K562 (cell line): ENCODE measurements around the gene TAF4. TPM values are rescaled to one million over a fixed set of nuclear protein-coding genes. Genes with fewer than 3 reads are reported as not detected.

Experiments
- ATAC-seq: fragments of 200-7000 bp; cut with Tn5 transposase; 3 replicates; pipeline ENCODE4 v1.9.1; 2020; ENCODE audit warnings: moderate library complexity
- BruUV-seq: library from RNA; stranded (reverse); fragments of 400-500 nt; replicated peaks from 2 replicates; lab custom pipeline; 2021; lab: Mats Ljungman, UMichigan
- CTCF ChIA-PET: fragments of 300-600 bp; formaldehyde crosslinking; extraction: SDS; loops from one replicate; lab custom pipeline; 2021; ENCODE audit warnings: low intra/inter-chr PET ratio; lab: Yijun Ruan, JAX
- POLR2A ChIA-PET: fragments of 300-600, 350-650 bp; sonication (Branson Sonifier 250); formaldehyde crosslinking; extraction: SDS; loops from one replicate; lab custom pipeline; 2021; ENCODE audit warnings: antibody characterized with exemption, inconsistent platforms; lab: Yijun Ruan, JAX
- DNase-seq, 4 experiments: peaks; one replicate each; pipeline versions ENCODE4 v3.0.0 to v3.0.0-alpha.2; 2011 to 2018; ENCODE audit warnings: low spot score in 3 of 4, mixed read lengths in 3 of 4; ENCODE audit errors: extremely low read depth in 1 of 4
- FAIRE-seq: peaks from 2 replicates; lab custom pipeline; 2011; peaks lifted over from hg19 to GRCh38; lab: Jason Lieb, UNC
- H2AFZ ChIP-seq: 2 replicates; pipeline ENCODE4 v1.6.0; 2011; ENCODE audit warnings: low read depth, low read length, control low read depth, inconsistent platforms
- H3K27ac ChIP-seq: fragments of 200-600 bp; 3 replicates; pipeline ENCODE4 v1.8.0; 2011; ENCODE audit warnings: low read depth, mild to moderate bottlenecking, control low read depth, inconsistent platforms, low read length, moderate library complexity, mixed read lengths; ENCODE audit errors: extremely low read depth
- H3K27me3 ChIP-seq, 2 experiments: fragments of 300-600 bp in 1 of 2; 2 replicates in 1 of 2; 3 replicates in 1 of 2; pipeline versions ENCODE4 v1.6.0 to v1.8.0; 2011; ENCODE audit warnings: inconsistent platforms in 2 of 2, low read length in 2 of 2, mild to moderate bottlenecking in 1 of 2, mixed read lengths in 1 of 2, moderate library complexity in 1 of 2; ENCODE audit not compliant: control insufficient read depth in 2 of 2, insufficient read depth in 2 of 2
- H3K36me3 ChIP-seq: fragments of 300-600 bp; 3 replicates; pipeline ENCODE4 v1.8.0; 2011; ENCODE audit warnings: mild to moderate bottlenecking, low read length, inconsistent platforms; ENCODE audit not compliant: control insufficient read depth, insufficient read depth
- H3K4me1 ChIP-seq, 2 experiments: fragments of 200-600 bp in 1 of 2; replicated peaks in 1 of 2; 2 replicates in 1 of 2; 3 replicates in 1 of 2; pipeline versions ENCODE4 v1.5.1 to v1.8.0; 2011; ENCODE audit warnings: inconsistent platforms in 2 of 2, low read length in 2 of 2, mild to moderate bottlenecking in 1 of 2, mixed read lengths in 1 of 2, moderate library complexity in 1 of 2; ENCODE audit not compliant: control insufficient read depth in 2 of 2, insufficient read depth in 2 of 2
- H3K4me2 ChIP-seq: 2 replicates; pipeline ENCODE4 v1.6.1; 2011; ENCODE audit warnings: low read length, control low read depth, inconsistent platforms, mixed read lengths; ENCODE audit not compliant: insufficient read depth
- H3K4me3 ChIP-seq: fragments of 200-600 bp; sonication (generic), shearing (Covaris generic); 2 replicates; pipeline ENCODE4 v1.5.1; 2016; ENCODE audit warnings: control low read depth, inconsistent platforms
- H3K79me2 ChIP-seq: fragments of 200-600 bp; 3 replicates; pipeline ENCODE4 v1.8.0; 2011; ENCODE audit warnings: low read length, inconsistent platforms; ENCODE audit not compliant: control insufficient read depth, insufficient read depth
- H3K9ac ChIP-seq, 2 experiments: 2 replicates each; pipeline versions ENCODE4 v1.6.0 to v1.6.1; 2011; ENCODE audit warnings: low read depth in 2 of 2, low read length in 2 of 2, control low read depth in 1 of 2, inconsistent platforms in 1 of 2, mild to moderate bottlenecking in 1 of 2, mixed read lengths in 1 of 2; ENCODE audit not compliant: insufficient read depth in 1 of 2
- H3K9me1 ChIP-seq: one replicate; pipeline ENCODE4 v1.6.0; 2011; ENCODE audit warnings: inconsistent platforms, mild to moderate bottlenecking, low read length, moderate library complexity; ENCODE audit not compliant: control insufficient read depth, insufficient read depth
- H3K9me3 ChIP-seq: replicated peaks from 2 replicates; pipeline ENCODE4 v1.5.1; 2011; ENCODE audit warnings: low read depth, low read length, inconsistent platforms; ENCODE audit not compliant: control insufficient read depth, insufficient read depth
- H4K20me1 ChIP-seq: replicated peaks from 2 replicates; pipeline ENCODE4 v1.6.1; 2011; ENCODE audit warnings: low read length, inconsistent platforms, mixed read lengths; ENCODE audit not compliant: control insufficient read depth, insufficient read depth
- KAT2B ChIP-seq: IDR thresholded peaks from one replicate; pipeline ENCODE4 v1.6.1; 2012; ENCODE audit warnings: low read depth, mild to moderate bottlenecking, control low read depth, inconsistent platforms, low read length, moderate library complexity
- L3MBTL2 ChIP-seq: fragments of 450-650 bp; IDR thresholded peaks from 2 replicates; pipeline ENCODE4 v1.6.1; 2016; ENCODE audit warnings: mild to moderate bottlenecking, moderate library complexity
- MYC ChIP-seq, 2 experiments: fragments of 250-450 bp in 1 of 2; sonication (Bioruptor Pico) in 1 of 2; IDR thresholded peaks; 2 replicates each; pipeline versions ENCODE4 v1.5.1 to v1.6.1; 2012 to 2021; ENCODE audit warnings: low read depth in 2 of 2, borderline replicate concordance in 1 of 2, improper control_type of control experiment in 1 of 2, low read length in 1 of 2, mild to moderate bottlenecking in 1 of 2, moderate library complexity in 1 of 2
- NFE2 ChIP-seq: IDR thresholded peaks from 2 replicates; pipeline ENCODE4 v1.6.1; 2014; ENCODE audit warnings: antibody characterized with exemption, low read depth
- SMAD4 ChIP-seq: fragments of 250-450 bp; sonication (Bioruptor Pico); conservative IDR thresholded peaks from 2 replicates; pipeline ENCODE4 v1.8.0; 2021; ENCODE audit warnings: inconsistent platforms, mild to moderate bottlenecking, moderate library complexity
- SRSF7 ChIP-seq: fragments of 200-400 bp; formaldehyde crosslinking; optimal IDR thresholded peaks from 2 replicates; pipeline ENCODE3; 2017; ENCODE audit warnings: mild to moderate bottlenecking, low read depth, low read length
- ZNF316 ChIP-seq: fragments of 450-650 bp; IDR thresholded peaks from 2 replicates; pipeline ENCODE4 v1.6.1; 2016
- WGBS: fragments of 100-300 bp; shearing (Covaris generic); methylation state at CpG from one replicate; pipeline ENCODE4 v1.1.6; 2016; ENCODE audit warnings: low coverage, mixed read lengths; ENCODE audit not compliant: insufficient coverage; ENCODE audit errors: missing lambda C conversion rate; 5-methylcytosine and 5-hydroxymethylcytosine counted together
- in situ Hi-C: fragments of 300-500 bp; cut with MboI; formaldehyde crosslinking; loops from 4 replicates; pipeline ENCODE4 v1.15.0; 2018; ENCODE audit warnings: inconsistent platforms, mixed read lengths
- intact Hi-C: fragments of 100-400 bp; cut with micrococcal nuclease; formaldehyde crosslinking; loops from 2 replicates; pipeline ENCODE4 v1.14.2; 2022
- polyA plus RNA-seq, 8 experiments: library from polyadenylated mRNA; depleted of rRNA in 4 of 8; stranded (reverse) in 5 of 8; unstranded in 3 of 8; fragments of >200 nt; fragmentation: Nextera tagmentation in 2 of 8; fragmentation: Illumina TruSeq in 1 of 8; extraction: Ambion mirVana in 2 of 8; extraction: Trizol in 1 of 8; gene quantifications; 2 replicates each; pipeline versions ENCODE4 v1.2.1 to v1.2.3, GENCODE V29; 2011 to 2014; ENCODE audit warnings: inconsistent platforms in 1 of 8, missing spikeins in 1 of 8
- total RNA-seq, 7 experiments: library from RNA; depleted of rRNA in 6 of 7; stranded (reverse); fragments of >200 nt in 6 of 7; fragmentation: Illumina TruSeq in 2 of 7; extraction: Trizol in 2 of 7; gene quantifications; 2 replicates each; pipeline versions ENCODE4 v1.2.1 to v1.2.3, GENCODE V29; 2011 to 2021; ENCODE audit warnings: low replicate concordance in 1 of 7
- TF ChIP-seq, protein P1 (sequence below): sonication (generic); formaldehyde crosslinking; IDR thresholded peaks from 2 replicates; pipeline ENCODE4 v1.9.0; 2022; ENCODE audit warnings: mild to moderate bottlenecking, missing genetic modification reagents
- TF ChIP-seq, protein P2 (sequence below): sonication (generic); formaldehyde crosslinking; IDR thresholded peaks from 2 replicates; pipeline ENCODE4 v1.9.0; 2022; ENCODE audit warnings: mild to moderate bottlenecking, missing genetic modification reagents
- TF ChIP-seq, protein P3 (sequence below): fragments of 450-650 bp; IDR thresholded peaks from 2 replicates; pipeline ENCODE4 v1.6.1; 2016
- TF ChIP-seq, protein P4 (sequence below), 2 experiments: IDR thresholded peaks; 2 replicates each; pipeline ENCODE4 v1.6.1; 2011; ENCODE audit warnings: borderline replicate concordance in 1 of 2, control low read depth in 1 of 2, low read depth in 1 of 2, low read length in 1 of 2, mild to moderate bottlenecking in 1 of 2, mixed read lengths in 1 of 2, moderate library complexity in 1 of 2; ENCODE audit not compliant: insufficient read depth in 1 of 2, insufficient read length in 1 of 2, poor library complexity in 1 of 2, severe bottlenecking in 1 of 2; ENCODE audit errors: extremely low read depth in 1 of 2

The TAF4 gene
- total and polyA plus RNA-seq, 9 of the 15 experiments (the other 6 are each of a cell fraction or from before 2014, with no cell fraction given), result 0.44 to 28.3 (median 5.6) TPM

DNA sequence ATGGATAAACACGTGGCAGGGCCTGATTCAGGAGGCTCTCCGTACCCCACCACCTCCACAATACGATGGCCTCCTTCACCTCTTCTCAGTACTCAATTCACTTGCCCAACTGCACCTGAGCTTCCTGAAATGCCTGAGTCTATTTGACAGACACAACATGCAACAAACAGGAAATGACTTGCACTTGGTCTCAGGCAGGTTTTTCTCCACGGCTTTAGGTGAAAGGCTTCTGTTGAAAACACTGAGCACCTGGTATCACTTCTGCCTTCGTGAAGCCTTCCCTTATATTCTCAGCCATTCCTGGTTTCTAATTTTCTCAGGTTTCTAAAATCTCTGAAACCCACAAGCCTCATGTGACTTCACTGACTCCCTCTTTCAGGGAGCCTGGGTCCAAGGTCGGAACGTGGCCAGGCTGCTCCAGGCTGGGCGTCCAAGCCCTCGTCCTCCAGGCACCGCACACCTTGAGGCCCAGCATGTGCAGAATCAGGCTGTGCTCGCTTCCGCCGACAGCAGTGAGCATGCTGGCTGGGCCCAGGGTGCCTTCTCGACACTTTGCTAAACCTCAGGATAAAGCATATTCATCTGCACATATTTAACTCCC lies 34.7 kb downstream of the TAF4 start:
- Histone ChIP-seq H3K4me1 (peaks cover 29 to 50% of the 10 kb centered on the region in 2 experiments), H3K9me3 (no peaks in the 10 kb centered on the region), H4K20me1 (peaks cover 12% of the 10 kb centered on the region; the same call in 1 of the 2 replicates), H2AFZ (0 out of 2 replicates have a peak overlapping the region, but pooled peaks have one; percentile 21), H3K79me2 (peaks cover 90% of the 10 kb centered on the region), H3K27me3 (no peaks in the 10 kb centered on the region), H3K9me1 (peaks cover 2% of the 10 kb centered on the region), H3K4me3 (no peak overlapping the region), H3K9ac (peak overlapping the region; percentile 22 to 79; a peak in 3 of 4 replicates), H3K36me3 (peaks cover 6% of the 10 kb centered on the region; the same call in 2 of the 3 replicates), H3K4me2 (peak overlapping the region; percentile 26), H3K27ac (peak overlapping the region; percentile 47; the same call in 2 of the 3 replicates)
- WGBS, result 41% methylated on average over 13 of the region's 14 CpGs
- DNase-seq (peak in 2 of 4 experiments; percentile 20 to 25), ATAC-seq (peak; percentile 42; the same call in 2 of the 3 replicates), FAIRE-seq (peak; percentile 67)
- in situ Hi-C loops, result no loop called here
- intact Hi-C loops, result no loop called here
- ChIA-PET POLR2A (interaction anchor here (0.6 to 1.4 kb wide), 2 partner anchors 9 to 13 kb away, joined by 3 to 6 read pairs; no protein-coding TSS in a partner anchor), CTCF (no interaction called here)
- BruUV-seq, result no TSS peak
- TF ChIP-seq, protein P1, sequence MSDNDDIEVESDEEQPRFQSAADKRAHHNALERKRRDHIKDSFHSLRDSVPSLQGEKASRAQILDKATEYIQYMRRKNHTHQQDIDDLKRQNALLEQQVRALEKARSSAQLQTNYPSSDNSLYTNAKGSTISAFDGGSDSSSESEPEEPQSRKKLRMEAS, result peak; percentile 43; the same call in 1 of the 2 replicates
- TF ChIP-seq, protein P2, sequence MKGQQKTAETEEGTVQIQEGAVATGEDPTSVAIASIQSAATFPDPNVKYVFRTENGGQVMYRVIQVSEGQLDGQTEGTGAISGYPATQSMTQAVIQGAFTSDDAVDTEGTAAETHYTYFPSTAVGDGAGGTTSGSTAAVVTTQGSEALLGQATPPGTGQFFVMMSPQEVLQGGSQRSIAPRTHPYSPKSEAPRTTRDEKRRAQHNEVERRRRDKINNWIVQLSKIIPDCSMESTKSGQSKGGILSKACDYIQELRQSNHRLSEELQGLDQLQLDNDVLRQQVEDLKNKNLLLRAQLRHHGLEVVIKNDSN (CRISPR knock-in tag), result 0 out of 2 replicates have a peak, but pooled peaks have one; percentile 12
- TF ChIP-seq, protein P3, sequence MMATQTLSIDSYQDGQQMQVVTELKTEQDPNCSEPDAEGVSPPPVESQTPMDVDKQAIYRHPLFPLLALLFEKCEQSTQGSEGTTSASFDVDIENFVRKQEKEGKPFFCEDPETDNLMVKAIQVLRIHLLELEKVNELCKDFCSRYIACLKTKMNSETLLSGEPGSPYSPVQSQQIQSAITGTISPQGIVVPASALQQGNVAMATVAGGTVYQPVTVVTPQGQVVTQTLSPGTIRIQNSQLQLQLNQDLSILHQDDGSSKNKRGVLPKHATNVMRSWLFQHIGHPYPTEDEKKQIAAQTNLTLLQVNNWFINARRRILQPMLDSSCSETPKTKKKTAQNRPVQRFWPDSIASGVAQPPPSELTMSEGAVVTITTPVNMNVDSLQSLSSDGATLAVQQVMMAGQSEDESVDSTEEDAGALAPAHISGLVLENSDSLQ, result peak; percentile 64
- TF ChIP-seq MYC (IDR thresholded peaks at IDR 0.05; ENCODE audit: low read depth, low read length) (peak; percentile 25; the same call in 1 of the 2 replicates), MYC (CRISPR knock-in tag; IDR thresholded peaks at IDR 0.05; ENCODE audit: borderline replicate concordance, low read depth) (no peak), L3MBTL2 (peak; percentile 42; the same call in 1 of the 2 replicates), SMAD4 (0 out of 2 replicates have a peak, but pooled peaks have one; percentile 31), SRSF7 (no peak), KAT2B (no peak), NFE2 (peak; percentile 27; the same call in 1 of the 2 replicates), ZNF316 (peak; percentile 8; the same call in 1 of the 2 replicates)
- TF ChIP-seq, protein P4, sequence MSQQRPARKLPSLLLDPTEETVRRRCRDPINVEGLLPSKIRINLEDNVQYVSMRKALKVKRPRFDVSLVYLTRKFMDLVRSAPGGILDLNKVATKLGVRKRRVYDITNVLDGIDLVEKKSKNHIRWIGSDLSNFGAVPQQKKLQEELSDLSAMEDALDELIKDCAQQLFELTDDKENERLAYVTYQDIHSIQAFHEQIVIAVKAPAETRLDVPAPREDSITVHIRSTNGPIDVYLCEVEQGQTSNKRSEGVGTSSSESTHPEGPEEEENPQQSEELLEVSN (IDR thresholded peaks at IDR 0.05; ENCODE audit: borderline replicate concordance in 1 of 2, extremely low read depth in 1 of 2, insufficient read depth in 1 of 2, insufficient read length in 1 of 2, low read depth in 1 of 2, low read length in 1 of 2, poor library complexity in 1 of 2, severe bottlenecking in 1 of 2), result peak in 1 of 2 experiments; percentile 39
